ENCODE data around the gene SYNGR3.

GRCh38 chr16:1971796-1972489 lies 17.8 kb upstream of the SYNGR3 start, which contains the start of gene TBL3:
- peak; percentile 92 to 96 for TF ChIP-seq POLR2A (IDR thresholded peaks at IDR 0.05)
- TF ChIP-seq CTCF (IDR thresholded peaks at IDR 0.05 in 4 of 5, conservative IDR thresholded peaks at IDR 0.05 in 1 of 5), result peak in 2 of 5 experiments; percentile 54 to 64
